ENCODE results near the gene AVEN. TPM values are rescaled to one million over a fixed set of nuclear protein-coding genes. Genes with fewer than 3 reads are reported as not detected.

Gene AVEN
- total and polyA plus RNA-seq, 9 of the 15 experiments (the other 6 are each of a cell fraction or from before 2014, with no cell fraction given): 1.5 to 6.4 (median 4.7) TPM

DNA sequence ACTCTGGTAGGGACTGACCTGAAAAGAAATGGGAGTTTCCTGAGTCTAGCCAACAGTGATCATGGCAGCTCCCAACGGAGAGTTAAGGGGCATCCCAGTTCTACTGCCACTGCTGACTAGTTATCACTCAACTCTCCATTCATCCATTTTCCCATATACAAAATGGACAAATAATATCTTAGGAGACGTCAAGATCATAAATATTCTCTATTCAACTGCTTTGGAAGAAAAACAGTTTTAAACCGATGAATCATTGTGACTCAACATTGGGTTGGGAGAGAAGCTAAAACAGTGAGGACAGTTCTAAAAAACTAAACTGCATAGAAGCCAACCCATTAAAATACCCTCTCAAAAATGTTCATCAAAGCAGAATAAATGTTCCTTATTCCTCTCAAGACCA lies 128.3 kb downstream of the AVEN start:
- BruUV-seq (replicated peaks): no TSS peak
- FAIRE-seq: no peak

More for the DNA sequence above, 128.3 kb downstream of the AVEN start:
- H3K27ac ChIP-seq (ENCODE audit: extremely low read depth, low read depth, low read length): no peak overlapping the region
- TF ChIP-seq ZNF561 (CRISPR knock-in tag; conservative IDR thresholded peaks at IDR 0.05) (no peak), ZMIZ1 (IDR thresholded peaks at IDR 0.05; ENCODE audit: low read depth in 2 of 2, low read length in 2 of 2) (no peak), PTTG1 (tag; IDR thresholded peaks at IDR 0.05; ENCODE audit: low read depth) (no peak), TAF7 (tag; IDR thresholded peaks at IDR 0.05) (no peak), ZNF764 (CRISPR knock-in tag; IDR thresholded peaks at IDR 0.05; ENCODE audit: low read depth) (no peak)
- TF ChIP-seq, protein P1, sequence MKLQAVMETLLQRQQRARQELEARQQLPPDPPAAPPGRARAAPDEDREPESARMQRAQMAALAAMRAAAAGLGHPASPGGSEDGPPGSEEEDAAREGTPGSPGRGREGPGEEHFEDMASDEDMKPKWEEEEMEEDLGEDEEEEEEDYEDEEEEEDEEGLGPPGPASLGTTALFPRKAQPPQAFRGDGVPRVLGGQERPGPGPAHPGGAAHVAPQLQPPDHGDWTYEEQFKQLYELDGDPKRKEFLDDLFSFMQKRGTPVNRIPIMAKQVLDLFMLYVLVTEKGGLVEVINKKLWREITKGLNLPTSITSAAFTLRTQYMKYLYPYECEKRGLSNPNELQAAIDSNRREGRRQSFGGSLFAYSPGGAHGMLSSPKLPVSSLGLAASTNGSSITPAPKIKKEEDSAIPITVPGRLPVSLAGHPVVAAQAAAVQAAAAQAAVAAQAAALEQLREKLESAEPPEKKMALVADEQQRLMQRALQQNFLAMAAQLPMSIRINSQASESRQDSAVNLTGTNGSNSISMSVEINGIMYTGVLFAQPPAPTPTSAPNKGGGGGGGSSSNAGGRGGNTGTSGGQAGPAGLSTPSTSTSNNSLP (IDR thresholded peaks at IDR 0.05; ENCODE audit: borderline replicate concordance, low read depth, low read length): no peak
- TF ChIP-seq, protein P2, sequence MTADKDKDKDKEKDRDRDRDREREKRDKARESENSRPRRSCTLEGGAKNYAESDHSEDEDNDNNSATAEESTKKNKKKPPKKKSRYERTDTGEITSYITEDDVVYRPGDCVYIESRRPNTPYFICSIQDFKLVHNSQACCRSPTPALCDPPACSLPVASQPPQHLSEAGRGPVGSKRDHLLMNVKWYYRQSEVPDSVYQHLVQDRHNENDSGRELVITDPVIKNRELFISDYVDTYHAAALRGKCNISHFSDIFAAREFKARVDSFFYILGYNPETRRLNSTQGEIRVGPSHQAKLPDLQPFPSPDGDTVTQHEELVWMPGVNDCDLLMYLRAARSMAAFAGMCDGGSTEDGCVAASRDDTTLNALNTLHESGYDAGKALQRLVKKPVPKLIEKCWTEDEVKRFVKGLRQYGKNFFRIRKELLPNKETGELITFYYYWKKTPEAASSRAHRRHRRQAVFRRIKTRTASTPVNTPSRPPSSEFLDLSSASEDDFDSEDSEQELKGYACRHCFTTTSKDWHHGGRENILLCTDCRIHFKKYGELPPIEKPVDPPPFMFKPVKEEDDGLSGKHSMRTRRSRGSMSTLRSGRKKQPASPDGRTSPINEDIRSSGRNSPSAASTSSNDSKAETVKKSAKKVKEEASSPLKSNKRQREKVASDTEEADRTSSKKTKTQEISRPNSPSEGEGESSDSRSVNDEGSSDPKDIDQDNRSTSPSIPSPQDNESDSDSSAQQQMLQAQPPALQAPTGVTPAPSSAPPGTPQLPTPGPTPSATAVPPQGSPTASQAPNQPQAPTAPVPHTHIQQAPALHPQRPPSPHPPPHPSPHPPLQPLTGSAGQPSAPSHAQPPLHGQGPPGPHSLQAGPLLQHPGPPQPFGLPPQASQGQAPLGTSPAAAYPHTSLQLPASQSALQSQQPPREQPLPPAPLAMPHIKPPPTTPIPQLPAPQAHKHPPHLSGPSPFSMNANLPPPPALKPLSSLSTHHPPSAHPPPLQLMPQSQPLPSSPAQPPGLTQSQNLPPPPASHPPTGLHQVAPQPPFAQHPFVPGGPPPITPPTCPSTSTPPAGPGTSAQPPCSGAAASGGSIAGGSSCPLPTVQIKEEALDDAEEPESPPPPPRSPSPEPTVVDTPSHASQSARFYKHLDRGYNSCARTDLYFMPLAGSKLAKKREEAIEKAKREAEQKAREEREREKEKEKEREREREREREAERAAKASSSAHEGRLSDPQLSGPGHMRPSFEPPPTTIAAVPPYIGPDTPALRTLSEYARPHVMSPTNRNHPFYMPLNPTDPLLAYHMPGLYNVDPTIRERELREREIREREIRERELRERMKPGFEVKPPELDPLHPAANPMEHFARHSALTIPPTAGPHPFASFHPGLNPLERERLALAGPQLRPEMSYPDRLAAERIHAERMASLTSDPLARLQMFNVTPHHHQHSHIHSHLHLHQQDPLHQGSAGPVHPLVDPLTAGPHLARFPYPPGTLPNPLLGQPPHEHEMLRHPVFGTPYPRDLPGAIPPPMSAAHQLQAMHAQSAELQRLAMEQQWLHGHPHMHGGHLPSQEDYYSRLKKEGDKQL (CRISPR knock-in tag; IDR thresholded peaks at IDR 0.05; ENCODE audit: borderline replicate concordance): no peak
- in situ Hi-C loops (cut with MboI): no loop called here
- H3K9ac ChIP-seq (ENCODE audit: insufficient read depth in 1 of 2, low read depth in 2 of 2, low read length in 2 of 2): no peak overlapping the region
- ATAC-seq (no peak), DNase-seq (ENCODE audit: extremely low read depth in 1 of 4, low spot score in 3 of 4) (no peak)
- no peaks in the 10 kb centered on the region for H4K20me1 ChIP-seq (replicated peaks; ENCODE audit: control insufficient read depth, insufficient read depth, low read length)
- peaks cover 0 to 4% of the 10 kb centered on the region in 2 experiments; a peak in 2 of 5 replicates for H3K4me1 ChIP-seq (replicated peaks in 1 of 2; ENCODE audit: control insufficient read depth in 2 of 2, insufficient read depth in 2 of 2, low read length in 2 of 2)
- H3K9me3 ChIP-seq (replicated peaks; ENCODE audit: control insufficient read depth, insufficient read depth, low read depth, low read length): no peaks in the 10 kb centered on the region
- CTCF ChIA-PET (ENCODE audit: low intra/inter-chr PET ratio): no interaction called here
- no peak overlapping the region for H3K4me3 ChIP-seq
- H3K36me3 ChIP-seq (ENCODE audit: control insufficient read depth, insufficient read depth, low read length): no peaks in the 10 kb centered on the region
- no peaks in the 10 kb centered on the region for H3K79me2 ChIP-seq (ENCODE audit: control insufficient read depth, insufficient read depth, low read length)
- intact Hi-C loops (cut with micrococcal nuclease): no loop called here
- peaks cover 0 to 4% of the 10 kb centered on the region in 2 experiments; a peak in 1 of 5 replicates for H3K27me3 ChIP-seq (ENCODE audit: control insufficient read depth in 2 of 2, insufficient read depth in 2 of 2, low read length in 2 of 2)
- H2AFZ ChIP-seq (ENCODE audit: low read depth, low read length): no peak overlapping the region
- 0% methylated on average over 3 of the region's 3 CpGs for WGBS (ENCODE audit: insufficient coverage, low coverage, missing lambda C conversion rate)
- H3K9me1 ChIP-seq (ENCODE audit: control insufficient read depth, insufficient read depth, low read length): no peaks in the 10 kb centered on the region
- H3K4me2 ChIP-seq (ENCODE audit: insufficient read depth, low read length): no peak overlapping the region
- POLR2A ChIA-PET: interaction anchor here (0.6 kb wide), 1 partner anchor 21 kb away, joined by 3 read pairs; no protein-coding TSS in a partner anchor
